Measurements from ENCODE around the gene ANKRD33B. TPM values are rescaled to one million over a fixed set of nuclear protein-coding genes. Genes with fewer than 3 reads are reported as not detected.

The ANKRD33B gene
- total RNA-seq, 1 donor from 2014 or later = 170 TPM

DNA sequence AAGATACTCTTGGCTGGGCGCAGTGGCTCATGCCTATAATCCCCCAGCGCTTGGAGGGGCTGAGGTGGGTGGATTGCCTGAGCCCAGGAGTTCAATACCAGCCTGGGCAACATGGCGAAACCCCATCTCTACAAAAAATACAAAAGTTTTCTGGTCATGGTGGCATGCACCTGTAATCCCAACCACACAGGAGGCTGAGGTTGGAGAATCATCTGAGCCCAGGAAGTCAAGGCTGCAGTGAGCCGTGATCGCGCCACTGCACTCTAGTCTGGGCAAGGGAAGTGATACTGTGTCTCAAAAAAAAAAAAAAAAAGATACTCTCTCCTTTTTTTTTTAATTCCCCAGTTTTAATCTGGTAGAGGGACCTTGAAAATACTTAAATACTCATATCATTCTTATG lies 15.0 kb downstream of the ANKRD33B start:
- peak; percentile 59 for DNase-seq
- ChIA-PET POLR2A (interaction anchor here (0.6 to 5.2 kb wide), 9 partner anchors 9 to 226 kb away, joined by 3 to 53 read pairs (median 10); partner anchors contain the start of genes ANKRD33B and MARCHF6), CTCF (interaction anchor here (0.7 to 0.8 kb wide), 2 partner anchors 33 to 157 kb away, joined by 3 to 4 read pairs; no protein-coding TSS in a partner anchor)
- peak overlapping the region; percentile 87 for H3K27ac Mint-ChIP-seq
- TF ChIP-seq, protein P1, sequence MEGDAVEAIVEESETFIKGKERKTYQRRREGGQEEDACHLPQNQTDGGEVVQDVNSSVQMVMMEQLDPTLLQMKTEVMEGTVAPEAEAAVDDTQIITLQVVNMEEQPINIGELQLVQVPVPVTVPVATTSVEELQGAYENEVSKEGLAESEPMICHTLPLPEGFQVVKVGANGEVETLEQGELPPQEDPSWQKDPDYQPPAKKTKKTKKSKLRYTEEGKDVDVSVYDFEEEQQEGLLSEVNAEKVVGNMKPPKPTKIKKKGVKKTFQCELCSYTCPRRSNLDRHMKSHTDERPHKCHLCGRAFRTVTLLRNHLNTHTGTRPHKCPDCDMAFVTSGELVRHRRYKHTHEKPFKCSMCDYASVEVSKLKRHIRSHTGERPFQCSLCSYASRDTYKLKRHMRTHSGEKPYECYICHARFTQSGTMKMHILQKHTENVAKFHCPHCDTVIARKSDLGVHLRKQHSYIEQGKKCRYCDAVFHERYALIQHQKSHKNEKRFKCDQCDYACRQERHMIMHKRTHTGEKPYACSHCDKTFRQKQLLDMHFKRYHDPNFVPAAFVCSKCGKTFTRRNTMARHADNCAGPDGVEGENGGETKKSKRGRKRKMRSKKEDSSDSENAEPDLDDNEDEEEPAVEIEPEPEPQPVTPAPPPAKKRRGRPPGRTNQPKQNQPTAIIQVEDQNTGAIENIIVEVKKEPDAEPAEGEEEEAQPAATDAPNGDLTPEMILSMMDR (IDR thresholded peaks at IDR 0.05) = no peak
- H3K9me3 Mint-ChIP-seq = no peaks in the 10 kb centered on the region
- no peaks in the 10 kb centered on the region for H3K27me3 Mint-ChIP-seq
- intact Hi-C loops (cut with micrococcal nuclease) = loop anchor here (1.0 to 5.0 kb wide), 11 partner anchors 15 to 226 kb away; partner anchors contain the start of genes ANKRD33B, DAP and MARCHF6
- peaks cover 35% of the 10 kb centered on the region for H3K36me3 Mint-ChIP-seq (ENCODE audit: low read depth)
- ATAC-seq (ENCODE audit: low read depth) = peak; percentile 78
- H3K4me1 Mint-ChIP-seq = peaks cover 86% of the 10 kb centered on the region
- H3K4me3 Mint-ChIP-seq = peak overlapping the region; percentile 83

DNA sequence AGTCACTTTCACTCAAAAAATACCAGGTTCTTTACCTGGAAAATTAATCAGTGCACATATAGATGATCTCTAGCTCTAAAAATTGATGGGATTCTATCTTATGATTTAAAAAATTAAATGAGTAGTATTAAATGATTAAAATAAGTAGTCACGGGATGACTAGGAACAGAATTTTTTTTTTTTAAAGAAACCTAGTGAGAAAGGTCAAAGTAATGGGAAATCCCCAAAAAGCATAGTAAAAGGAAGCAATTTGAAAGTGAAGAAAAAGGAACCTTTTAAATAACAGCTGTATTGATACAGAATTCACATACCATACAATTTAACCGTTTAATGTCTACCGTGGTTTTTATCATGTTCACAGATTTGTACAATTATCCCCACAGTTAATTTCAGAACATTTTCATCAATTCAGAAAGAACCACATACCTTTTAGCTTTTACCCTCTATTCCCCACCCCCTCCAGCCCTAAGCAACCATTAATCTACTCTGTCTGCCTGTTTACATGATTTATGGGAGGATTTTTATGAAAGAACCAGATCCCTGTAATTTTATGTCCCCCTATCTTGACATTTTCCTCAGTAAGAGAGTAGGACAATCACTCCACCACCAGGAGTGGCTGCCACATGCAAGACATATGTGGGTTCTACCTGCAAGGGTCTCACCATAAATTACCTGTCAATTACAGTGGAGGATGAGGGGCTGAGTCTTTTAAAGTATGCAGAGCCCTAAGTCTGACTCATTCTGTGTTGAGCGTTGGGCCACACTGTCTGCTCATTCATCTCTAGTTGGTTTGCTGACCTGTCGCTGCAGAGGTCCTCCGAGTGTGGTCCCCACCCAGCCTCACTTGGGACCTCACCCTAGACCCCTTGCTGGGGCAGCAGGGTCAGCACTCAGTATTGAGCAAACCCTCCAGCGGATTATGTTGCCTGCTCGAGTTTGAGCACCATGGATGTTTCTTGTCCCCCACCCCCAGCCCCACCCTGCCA lies 16.0 kb downstream of the ANKRD33B start:
- peak overlapping the region; percentile 87 for H3K27ac Mint-ChIP-seq
- TF ChIP-seq, protein P1 (IDR thresholded peaks at IDR 0.05) = no peak
- no peak for DNase-seq
- CTCF ChIA-PET = interaction anchor here (0.7 to 1.0 kb wide), 2 partner anchors 27 to 158 kb away, joined by 4 to 6 read pairs; no protein-coding TSS in a partner anchor
- H3K9me3 Mint-ChIP-seq = no peaks in the 10 kb centered on the region
- intact Hi-C loops (cut with micrococcal nuclease) = loop anchor here (1.0 to 5.0 kb wide), 12 partner anchors 9 to 227 kb away; partner anchors contain the start of genes ANKRD33B, DAP and MARCHF6
- no peaks in the 10 kb centered on the region for H3K27me3 Mint-ChIP-seq
- H3K36me3 Mint-ChIP-seq (ENCODE audit: low read depth) = peaks cover 36% of the 10 kb centered on the region
- peak; percentile 55 for ATAC-seq (ENCODE audit: low read depth)
- H3K4me3 Mint-ChIP-seq = peak overlapping the region; percentile 83
- POLR2A ChIA-PET = interaction anchor here (0.6 to 5.2 kb wide), 15 partner anchors 9 to 226 kb away, joined by 3 to 53 read pairs (median 5); partner anchors contain the start of genes ANKRD33B and MARCHF6
- peaks cover 94% of the 10 kb centered on the region for H3K4me1 Mint-ChIP-seq

DNA sequence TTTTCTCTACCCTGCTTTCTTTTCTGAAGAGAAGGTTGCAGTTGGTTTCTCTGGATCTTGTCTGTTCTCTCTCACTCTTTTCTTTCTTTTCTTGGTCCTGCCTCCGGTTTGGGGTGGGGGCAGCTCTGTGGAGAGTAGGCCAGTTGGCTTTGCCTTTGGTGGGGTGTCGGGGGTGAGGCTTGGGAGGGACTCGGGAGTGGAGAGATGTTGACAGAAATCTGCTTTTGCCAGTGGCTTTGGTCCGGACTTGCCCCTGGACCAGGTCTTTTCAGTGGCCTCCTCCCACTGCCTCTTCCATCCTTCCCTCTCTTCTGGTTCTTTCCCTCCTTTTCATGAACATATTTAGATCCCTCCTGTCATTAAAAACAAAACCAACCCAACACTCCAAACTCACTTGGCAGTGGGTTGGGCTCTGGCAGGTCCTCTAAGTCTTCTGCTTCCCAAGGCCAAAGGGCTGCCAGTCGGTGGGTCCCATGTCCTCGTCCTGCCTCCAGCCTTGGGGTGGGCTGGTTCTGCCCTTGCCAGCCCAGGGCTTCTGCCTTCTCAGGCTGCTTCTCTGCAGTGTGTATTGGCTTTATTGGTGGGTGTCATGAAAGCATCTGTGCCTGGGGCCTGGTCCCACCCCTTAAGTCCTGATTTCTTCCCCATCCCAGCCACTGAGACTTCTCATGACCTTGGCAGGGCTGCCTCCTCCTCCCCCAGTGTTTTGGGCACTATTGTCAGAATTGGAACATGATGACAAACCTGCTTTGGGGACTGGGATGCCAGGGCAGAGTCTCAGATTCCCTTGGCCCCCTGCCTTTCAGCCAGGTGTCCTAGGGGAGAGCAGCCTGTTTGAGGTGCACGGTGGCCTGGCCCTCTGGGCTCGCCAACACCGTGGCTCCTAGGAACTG lies 16.9 kb downstream of the ANKRD33B start:
- Mint-ChIP-seq H3K27ac (peak overlapping the region; percentile 87), H3K27me3 (no peaks in the 10 kb centered on the region), H3K4me3 (peak overlapping the region; percentile 63), H3K9me3 (no peaks in the 10 kb centered on the region), H3K36me3 (ENCODE audit: low read depth) (peaks cover 41% of the 10 kb centered on the region), H3K4me1 (peaks cover 99% of the 10 kb centered on the region)
- ChIA-PET POLR2A (interaction anchor here (1.4 to 4.7 kb wide), 3 partner anchors 18 to 26 kb away, joined by 3 to 51 read pairs (median 7); partner anchors contain the start of gene ANKRD33B), CTCF (no interaction called here)
- no peak for ATAC-seq (ENCODE audit: low read depth)
- intact Hi-C loops (cut with micrococcal nuclease) = loop anchor here (1.0 kb wide), 1 partner anchor 9 kb away; no protein-coding TSS in a partner anchor
- no peak for DNase-seq
- TF ChIP-seq, protein P1 (IDR thresholded peaks at IDR 0.05) = no peak

DNA sequence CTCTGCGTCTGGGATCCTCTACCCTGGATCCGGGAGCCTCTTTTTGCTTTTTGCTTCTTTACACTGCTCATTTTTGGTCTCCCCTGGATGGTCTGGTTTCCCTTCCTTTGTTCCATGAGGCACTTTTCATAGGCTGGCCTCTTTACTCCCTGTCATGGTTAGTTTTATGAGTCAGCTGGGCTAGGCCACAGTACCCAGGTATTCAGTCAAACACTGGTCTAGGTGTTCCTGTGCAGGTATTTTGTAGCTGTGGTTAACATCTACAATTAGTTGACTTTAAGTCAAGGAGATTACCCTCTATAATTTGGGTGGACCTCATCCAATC lies 17.5 kb downstream of the ANKRD33B start:
- H3K27ac Mint-ChIP-seq = peak overlapping the region; percentile 87
- intact Hi-C loops (cut with micrococcal nuclease) = no loop called here
- ChIA-PET POLR2A (interaction anchor here (1.3 to 1.8 kb wide), 3 partner anchors 19 to 53 kb away, joined by 3 to 7 read pairs (median 3); no protein-coding TSS in a partner anchor), CTCF (no interaction called here)
- H3K4me1 Mint-ChIP-seq = peaks cover 99% of the 10 kb centered on the region
- TF ChIP-seq, protein P1 (IDR thresholded peaks at IDR 0.05) = no peak
- H3K4me3 Mint-ChIP-seq = peak overlapping the region; percentile 59
- H3K27me3 Mint-ChIP-seq = no peaks in the 10 kb centered on the region
- H3K9me3 Mint-ChIP-seq = no peaks in the 10 kb centered on the region
- ATAC-seq (ENCODE audit: low read depth) (no peak), DNase-seq (no peak)
- H3K36me3 Mint-ChIP-seq (ENCODE audit: low read depth) = peaks cover 37% of the 10 kb centered on the region

All from activated B cell treated with CpG ODN at 0.5 μM for 24 hours (primary cell).